Stomach (tissue), 9 donors: ENCODE results near the gene IPO13. TPM values are rescaled to one million over a fixed set of nuclear protein-coding genes. Genes with fewer than 3 reads are reported as not detected.

Experiments used
- DNase-seq, 2 donors: peaks; one replicate each; pipeline versions ENCODE4 v3.0.0 to v3.0.0-alpha.2; 2013 to 2019
- H3K27ac ChIP-seq, 5 donors: fragments of 200-600 bp in 4 of 5; sonication (generic) in 4 of 5; one replicate each; pipeline ENCODE4 v1.5.1; 2013 to 2019; ENCODE audit warnings: mild to moderate bottlenecking in 1 of 5, moderate library complexity in 1 of 5
- H3K27me3 ChIP-seq, 3 donors: fragments of 200-600 bp; sonication (generic); one replicate each; pipeline ENCODE4 v1.5.1; 2017 to 2019; ENCODE audit warnings: mixed run types in 1 of 3
- H3K36me3 ChIP-seq, 4 donors: fragments of 200-600 bp; sonication (generic); 1 replicate in 3 of 4; 2 replicates in 1 of 4; pipeline ENCODE4 v1.5.1; 2016 to 2019
- H3K4me1 ChIP-seq, 4 donors: fragments of 200-600 bp; sonication (generic); one replicate each; pipeline ENCODE4 v1.5.1; 2016 to 2019
- H3K4me3 ChIP-seq, 4 donors: fragments of 200-600 bp; sonication (generic) in 3 of 4; one replicate each; pipeline ENCODE4 v1.5.1; 2016 to 2019; ENCODE audit warnings: mild to moderate bottlenecking in 1 of 4
- H3K9me3 ChIP-seq, 4 donors: fragments of 200-600 bp; sonication (generic); one replicate each; pipeline ENCODE4 v1.5.1; 2016 to 2019
- CTCF ChIP-seq, 7 experiments: fragments of 450-650 bp in 4 of 7; fragments of 200-600 bp in 3 of 7; sonication (generic) in 3 of 7; IDR thresholded peaks; one replicate each; pipeline ENCODE4 v1.5.1; 2016 to 2019; ENCODE audit warnings: antibody characterized with exemption in 7 of 7, control low read depth in 2 of 7, mild to moderate bottlenecking in 1 of 7
- EP300 ChIP-seq: sonication (generic); formaldehyde crosslinking; IDR thresholded peaks from one replicate; pipeline ENCODE4 v1.6.1; 2017; ENCODE audit warnings: antibody characterized with exemption
- POLR2A ChIP-seq, 4 donors: fragments of 450-650 bp; IDR thresholded peaks; one replicate each; pipeline ENCODE4 v1.6.1; 2016; ENCODE audit warnings: antibody characterized with exemption in 4 of 4, control low read depth in 2 of 4, mild to moderate bottlenecking in 1 of 4, moderate library complexity in 1 of 4
- POLR2AphosphoS5 ChIP-seq, 3 donors: sonication (generic); formaldehyde crosslinking; IDR thresholded peaks; one replicate each; pipeline ENCODE4 v1.6.1; 2016; ENCODE audit warnings: antibody characterized with exemption in 3 of 3
- WGBS, 5 donors: extraction: QIAGEN DNeasy Blood & Tissue Kit in 3 of 5; methylation state at CpG; one replicate each; pipeline versions ENCODE4 v1.1.5 to v1.1.7; 2013 to 2018; 5-methylcytosine and 5-hydroxymethylcytosine counted together
- intact Hi-C: fragments of 100-400 bp; cut with DNase I; formaldehyde crosslinking; loops from one replicate; pipeline ENCODE4 v1.15.1; 2023; ENCODE audit warnings: low total_unique reads
- polyA plus RNA-seq, 3 donors: library from polyadenylated mRNA; stranded (reverse); fragments of 200-250 nt; gene quantifications; one replicate each; pipeline ENCODE4 v1.2.3, GENCODE V29; 2013
- total RNA-seq, 5 donors: library from RNA; depleted of rRNA; stranded (reverse); fragments of >200 nt; gene quantifications; one replicate each; pipeline versions ENCODE4 v1.1.0 to v1.2.3, GENCODE V29; 2014 to 2016
- donor health status: healthy with polysubstance abuse.
- donor health status: Bipolar disorder and iron deficiency.
- donor health status: healthy.

IPO13 gene
- total and polyA plus RNA-seq, 8 donors: 6.2 to 54.5 (median 16.9) TPM

- DNase-seq: no peak
- H3K9me3 ChIP-seq: no peaks in the 10 kb centered on the region
- H3K4me3 ChIP-seq: no peak overlapping the region
- WGBS, 5 donors: 90 to 94% (median 93%) methylated on average over 20 of the region's 20 CpGs
- peaks cover 5 to 63% (median 40%) of the 10 kb centered on the region in 4 donors for H3K36me3 ChIP-seq
- H3K4me1 ChIP-seq: peaks cover 34 to 56% (median 42%) of the 10 kb centered on the region in 4 donors
- TF ChIP-seq CTCF (IDR thresholded peaks at IDR 0.05): no peak
- TF ChIP-seq POLR2A (IDR thresholded peaks at IDR 0.05): no peak
- TF ChIP-seq POLR2AphosphoS5 (IDR thresholded peaks at IDR 0.05): no peak
- no peak for TF ChIP-seq EP300
- intact Hi-C loops: no loop called here
- H3K27me3 ChIP-seq: no peaks in the 10 kb centered on the region
- H3K27ac ChIP-seq: no peak overlapping the region
These were observed 34.9 kb downstream of the IPO13 start for GRCh38 chr1:43981636-43982035.

GRCh38 chr1:43982241-43982640, 35.5 kb downstream of the IPO13 start:
- Histone ChIP-seq H3K36me3 (peaks cover 0 to 57% (median 33%) of the 10 kb centered on the region in 4 donors), H3K27me3 (no peaks in the 10 kb centered on the region), H3K4me3 (no peak overlapping the region), H3K27ac (no peak overlapping the region), H3K4me1 (peaks cover 28 to 56% (median 39%) of the 10 kb centered on the region in 4 donors), H3K9me3 (no peaks in the 10 kb centered on the region)
- intact Hi-C loops: no loop called here
- DNase-seq: no peak
- 86 to 97% (median 94%) methylated on average over 8 of the region's 8 CpGs for WGBS, 5 donors
- TF ChIP-seq EP300 (no peak), POLR2AphosphoS5 (IDR thresholded peaks at IDR 0.05) (no peak)

- intact Hi-C loops: no loop called here
- Histone ChIP-seq H3K27me3 (no peaks in the 10 kb centered on the region), H3K4me3 (no peak overlapping the region), H3K36me3 (peaks cover 0 to 51% (median 28%) of the 10 kb centered on the region in 4 donors), H3K4me1 (peaks cover 26 to 55% (median 35%) of the 10 kb centered on the region in 4 donors), H3K27ac (no peak overlapping the region), H3K9me3 (no peaks in the 10 kb centered on the region)
- WGBS, 5 donors: 80 to 89% (median 86%) methylated on average over 15 of the region's 15 CpGs
- DNase-seq: no peak
- TF ChIP-seq EP300 (no peak), POLR2A (IDR thresholded peaks at IDR 0.05) (no peak), POLR2AphosphoS5 (IDR thresholded peaks at IDR 0.05) (no peak), CTCF (IDR thresholded peaks at IDR 0.05) (no peak)
These were observed 36.1 kb downstream of the IPO13 start for GRCh38 chr1:43982808-43983207.

- Histone ChIP-seq H3K27ac (no peak overlapping the region), H3K36me3 (peaks cover 0 to 46% (median 24%) of the 10 kb centered on the region in 4 donors), H3K4me1 (peaks cover 22 to 49% (median 31%) of the 10 kb centered on the region in 4 donors), H3K27me3 (no peaks in the 10 kb centered on the region), H3K9me3 (no peaks in the 10 kb centered on the region), H3K4me3 (no peak overlapping the region)
- WGBS, 5 donors: 81 to 87% (median 83%) methylated on average over 12 of the region's 12 CpGs
- intact Hi-C loops: no loop called here
- no peak for DNase-seq
- no peak for TF ChIP-seq POLR2AphosphoS5 (IDR thresholded peaks at IDR 0.05)
- no peak for TF ChIP-seq POLR2A (IDR thresholded peaks at IDR 0.05)
- TF ChIP-seq CTCF (IDR thresholded peaks at IDR 0.05): no peak
- TF ChIP-seq EP300: no peak
These were observed 36.6 kb downstream of the IPO13 start for GRCh38 chr1:43983253-43983899.

GRCh38 chr1:43984855-43985254, 38.1 kb downstream of the IPO13 start:
- intact Hi-C loops: no loop called here
- Histone ChIP-seq H3K27me3 (no peaks in the 10 kb centered on the region), H3K4me3 (no peak overlapping the region), H3K36me3 (peaks cover 0 to 46% (median 24%) of the 10 kb centered on the region in 4 donors), H3K4me1 (peaks cover 12 to 39% (median 21%) of the 10 kb centered on the region in 4 donors), H3K27ac (no peak overlapping the region), H3K9me3 (no peaks in the 10 kb centered on the region)
- TF ChIP-seq CTCF (IDR thresholded peaks at IDR 0.05) (no peak), POLR2AphosphoS5 (IDR thresholded peaks at IDR 0.05) (no peak), POLR2A (IDR thresholded peaks at IDR 0.05) (no peak), EP300 (no peak)
- no peak for DNase-seq
- WGBS, 5 donors: 91 to 100% (median 94%) methylated on average over 4 to 16 of the region's 16 CpGs
